Neuron (in vitro differentiated cells): ENCODE data around the gene STX5.
A peak's percentile ranks its signal among the peaks of the same experiment; 100 is the strongest.

ENCODE experiments used
- H2AFZ ChIP-seq: one replicate; pipeline ENCODE4 v1.6.1; 2013; ENCODE audit warnings: low read depth, mild to moderate bottlenecking, inconsistent platforms, low read length, moderate library complexity
- H3K27me3 ChIP-seq: one replicate; pipeline ENCODE4 v1.6.1; 2013; ENCODE audit warnings: low read length; ENCODE audit not compliant: insufficient read depth
- H3K36me3 ChIP-seq: one replicate; pipeline ENCODE4 v1.6.1; 2013; ENCODE audit warnings: low read length; ENCODE audit not compliant: insufficient read depth
- H3K4me1 ChIP-seq: one replicate; pipeline ENCODE4 v1.6.1; 2013; ENCODE audit warnings: low read length; ENCODE audit not compliant: insufficient read depth
- H3K4me3 ChIP-seq: 2 replicates; pipeline ENCODE4 v1.5.1; 2013; ENCODE audit warnings: mild to moderate bottlenecking, low read length, moderate library complexity
- H3K9me3 ChIP-seq: one replicate; pipeline ENCODE4 v1.6.1; 2013; ENCODE audit warnings: low read length

STX5 gene

DNA sequence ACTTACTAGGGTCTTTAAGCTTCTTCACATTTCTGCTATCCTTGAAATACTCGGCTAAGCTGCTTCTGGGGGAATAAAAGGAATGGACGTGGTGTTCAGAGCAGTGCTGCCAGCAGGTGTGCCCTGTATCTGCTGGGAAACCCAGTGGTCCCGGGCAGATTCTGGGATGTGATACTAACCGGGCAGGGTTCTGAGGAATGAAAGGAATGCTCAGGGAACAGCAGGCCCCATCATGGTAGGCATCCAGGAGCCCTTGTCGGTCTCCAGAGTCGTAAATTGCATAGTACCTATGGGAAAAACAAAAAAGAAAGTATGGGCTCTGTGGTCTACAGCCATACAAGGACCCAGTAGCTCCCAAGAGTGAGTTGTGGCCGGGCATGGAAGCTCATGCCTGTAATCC, 35.6 kb downstream of the STX5 start:
- H3K4me1 ChIP-seq, result peaks cover 11% of the 10 kb centered on the region
- no peaks in the 10 kb centered on the region for H3K27me3 ChIP-seq
- no peak overlapping the region for H3K4me3 ChIP-seq
- no peak overlapping the region for H2AFZ ChIP-seq
- H3K36me3 ChIP-seq, result peaks cover 83% of the 10 kb centered on the region
- H3K9me3 ChIP-seq, result no peaks in the 10 kb centered on the region

DNA sequence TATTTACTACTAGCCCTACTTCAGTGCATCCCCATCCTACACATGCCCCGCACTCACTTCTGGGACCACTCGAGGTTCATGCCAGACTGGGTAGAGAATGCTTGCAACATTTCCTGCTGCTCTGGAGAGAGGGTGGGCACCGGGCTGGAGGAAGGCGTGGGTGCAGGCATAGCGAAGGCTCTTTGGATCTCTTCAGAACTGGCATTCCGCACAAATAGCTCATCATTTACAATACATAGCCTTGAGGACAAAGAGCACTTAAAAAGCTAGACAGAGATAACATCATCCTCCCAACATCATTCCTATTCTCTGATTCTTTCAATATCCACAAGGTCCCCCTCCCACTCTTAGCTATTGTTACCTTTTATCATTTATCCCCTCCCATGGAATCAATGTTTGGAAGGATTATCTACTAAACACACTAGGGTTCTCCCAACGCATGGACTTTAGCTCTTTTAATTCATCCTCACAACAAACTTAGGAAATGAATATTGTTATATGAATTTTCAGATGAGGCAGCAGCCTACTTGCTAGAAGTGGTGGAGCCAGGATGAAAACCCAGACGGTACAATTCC, 37.6 kb downstream of the STX5 start:
- Histone ChIP-seq H3K9me3 (no peaks in the 10 kb centered on the region), H3K36me3 (peaks cover 81% of the 10 kb centered on the region), H3K4me1 (peaks cover 21% of the 10 kb centered on the region), H3K27me3 (no peaks in the 10 kb centered on the region), H3K4me3 (no peak overlapping the region), H2AFZ (no peak overlapping the region)

GRCh38 chr11:62792202-62792575, 39.7 kb downstream of the STX5 start:
- Histone ChIP-seq H3K4me3 (peak overlapping the region; percentile 67), H3K36me3 (peaks cover 68% of the 10 kb centered on the region)

DNA sequence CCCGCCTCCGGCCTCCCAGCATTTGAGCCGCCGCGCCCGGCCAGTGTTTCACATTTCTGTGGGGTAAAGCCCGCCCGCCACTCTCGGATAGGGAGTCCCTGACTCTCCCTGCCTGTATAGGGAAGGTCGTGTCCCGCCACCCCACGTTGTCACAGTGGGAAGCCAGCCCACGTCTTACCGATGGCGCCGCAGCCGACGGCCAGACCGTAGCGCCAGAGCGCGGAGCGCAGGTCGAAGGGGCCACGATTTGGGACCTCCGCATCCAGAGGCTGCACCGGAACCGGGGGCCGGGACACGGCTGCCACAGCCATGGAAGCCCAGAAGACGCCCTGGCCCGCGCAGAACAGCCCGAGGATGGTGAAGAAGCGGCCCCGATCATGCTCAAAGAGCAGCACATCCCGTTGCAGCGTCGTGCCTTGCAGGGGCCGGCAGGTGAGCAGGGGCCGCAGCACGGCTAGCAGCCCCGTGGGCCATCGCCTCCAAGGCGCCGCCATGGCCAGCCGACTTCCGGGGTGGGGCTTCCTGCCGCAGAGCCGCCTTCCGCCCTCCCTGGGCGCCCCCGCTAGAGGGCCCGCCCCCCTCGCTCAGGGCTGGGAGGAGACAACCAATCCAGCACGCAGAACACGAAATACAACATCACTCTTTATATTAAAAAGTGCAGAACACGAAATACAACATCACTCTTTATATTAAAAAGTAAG, 40.2 kb downstream of the STX5 start, which contains the start of gene TMEM223:
TMEM223 (minus strand) TSS at position 506 of the 701 bp plus-strand sequence; CDS start at position 494, 12 bp downstream.
- Histone ChIP-seq H3K27me3 (no peaks in the 10 kb centered on the region), H2AFZ (no peak within 1 kb of the TSS), H3K9me3 (no peaks in the 10 kb centered on the region), H3K4me3 (peak within 1 kb of the TSS; percentile 67), H3K4me1 (peaks cover 21% of the 10 kb centered on the region), H3K36me3 (peaks cover 62% of the 10 kb centered on the region)

More at GRCh38 chr11:62792202-62792575, 39.7 kb downstream of the STX5 start:
- Histone ChIP-seq H2AFZ (no peak overlapping the region), H3K27me3 (no peaks in the 10 kb centered on the region), H3K4me1 (peaks cover 21% of the 10 kb centered on the region), H3K9me3 (no peaks in the 10 kb centered on the region)

GRCh38 chr11:62789576-62789975, 42.3 kb downstream of the STX5 start:
- Histone ChIP-seq H3K36me3 (peaks cover 50% of the 10 kb centered on the region), H3K4me1 (peaks cover 25% of the 10 kb centered on the region), H2AFZ (no peak overlapping the region), H3K27me3 (no peaks in the 10 kb centered on the region), H3K9me3 (no peaks in the 10 kb centered on the region), H3K4me3 (no peak overlapping the region)

- peaks cover 25% of the 10 kb centered on the region for H3K4me1 ChIP-seq
- no peak overlapping the region for H2AFZ ChIP-seq
- H3K36me3 ChIP-seq, result peaks cover 44% of the 10 kb centered on the region
- H3K9me3 ChIP-seq, result no peaks in the 10 kb centered on the region
- no peak overlapping the region for H3K4me3 ChIP-seq
- H3K27me3 ChIP-seq, result no peaks in the 10 kb centered on the region
These were observed 42.9 kb downstream of the STX5 start for GRCh38 chr11:62788991-62789390.

DNA sequence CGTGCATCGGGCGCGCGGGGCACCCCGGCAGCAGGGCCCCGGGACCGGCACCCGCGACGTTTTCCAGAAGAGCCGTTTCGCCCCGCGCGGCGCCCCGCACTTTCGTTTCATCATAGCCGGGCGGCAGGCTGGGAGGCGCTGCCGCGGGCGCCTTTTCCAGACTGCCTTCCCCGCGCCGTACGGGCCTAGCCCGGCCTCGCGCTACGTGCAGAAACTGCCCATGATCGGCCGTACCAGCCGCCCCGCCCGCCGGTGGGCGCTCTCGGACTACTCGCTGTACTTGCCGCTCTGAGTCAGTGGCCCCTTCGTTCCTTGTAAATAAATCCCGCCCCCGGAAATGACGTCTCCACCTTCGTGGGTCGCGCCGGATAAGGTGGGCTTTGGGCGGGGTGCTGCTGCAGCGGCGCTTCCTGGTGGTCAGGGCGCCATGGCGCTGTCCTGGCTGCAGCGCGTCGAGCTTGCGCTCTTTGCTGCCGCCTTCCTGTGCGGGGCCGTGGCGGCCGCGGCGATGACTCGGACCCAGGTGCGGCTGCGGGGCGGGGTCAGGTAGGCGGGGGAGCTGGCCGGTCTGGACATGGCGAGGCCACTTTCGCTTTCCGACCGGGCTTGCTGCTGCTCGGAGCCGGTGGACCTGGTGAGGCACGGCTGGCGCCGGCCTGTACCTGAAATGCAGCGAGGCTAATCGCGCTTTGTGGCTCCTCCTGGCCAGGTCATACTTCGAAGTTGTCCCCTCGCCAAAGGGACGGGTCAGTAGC, 44.7 kb downstream of the STX5 start, which contains the start of gene TMEM179B:
TMEM179B (plus strand) TSS at position 398 of the 755 bp plus-strand sequence; CDS start at position 428, 30 bp downstream.
- Histone ChIP-seq H2AFZ (no peak within 1 kb of the TSS), H3K9me3 (no peaks in the 10 kb centered on the region), H3K4me3 (peak within 1 kb of the TSS; percentile 95), H3K36me3 (peaks cover 45% of the 10 kb centered on the region), H3K27me3 (no peaks in the 10 kb centered on the region), H3K4me1 (peaks cover 20% of the 10 kb centered on the region)

DNA sequence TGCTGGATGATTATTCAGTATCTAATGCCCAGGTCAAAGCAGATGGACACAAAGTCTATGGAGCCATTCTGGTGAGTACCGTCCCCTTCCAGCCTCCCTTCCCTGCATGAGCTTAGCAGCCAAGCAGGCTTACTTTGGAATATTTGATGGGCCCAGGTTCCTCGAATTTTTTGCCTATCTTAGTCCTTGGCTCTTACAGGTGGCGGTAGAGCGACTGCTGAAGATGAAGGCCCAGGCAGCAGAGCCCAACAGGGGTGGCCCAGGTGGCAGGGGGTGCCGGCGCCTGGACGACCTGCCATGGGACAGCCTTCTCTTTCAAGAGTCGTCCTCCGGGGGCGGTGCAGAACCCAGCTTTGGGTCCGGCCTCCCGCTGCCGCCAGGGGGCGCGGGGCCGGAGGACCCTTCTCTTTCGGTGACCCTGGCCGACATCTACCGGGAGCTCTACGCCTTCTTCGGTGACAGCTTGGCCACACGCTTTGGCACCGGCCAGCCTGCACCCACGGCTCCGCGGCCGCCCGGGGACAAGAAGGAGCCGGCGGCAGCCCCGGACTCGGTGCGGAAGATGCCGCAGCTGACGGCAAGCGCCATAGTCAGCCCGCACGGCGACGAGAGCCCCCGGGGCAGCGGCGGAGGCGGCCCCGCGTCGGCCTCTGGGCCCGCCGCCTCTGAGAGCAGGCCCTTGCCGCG, 45.4 kb downstream of the STX5 start:
- no peaks in the 10 kb centered on the region for H3K9me3 ChIP-seq
- peaks cover 48% of the 10 kb centered on the region for H3K36me3 ChIP-seq

DNA sequence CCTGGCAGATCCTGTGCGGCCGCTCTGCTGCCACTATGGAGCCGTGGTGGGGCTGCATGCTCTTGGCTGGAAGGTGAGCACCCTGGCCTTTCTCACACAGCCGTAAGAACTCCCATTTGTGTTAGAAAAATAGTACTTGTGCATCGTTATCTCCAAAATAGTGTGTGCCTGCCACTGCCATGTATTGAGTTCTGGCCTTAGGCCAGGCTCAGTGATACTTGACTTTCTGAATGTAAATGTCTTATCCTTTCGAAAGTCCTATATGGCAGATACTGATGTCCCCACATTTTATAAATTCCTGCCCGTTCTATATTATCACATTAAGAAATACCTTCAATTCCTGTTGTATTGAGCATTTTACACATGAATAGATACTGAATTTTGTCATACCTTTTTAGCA, 49.1 kb downstream of the STX5 start:
- Histone ChIP-seq H3K27me3 (no peaks in the 10 kb centered on the region), H3K4me3 (no peak overlapping the region), H3K36me3 (peaks cover 37% of the 10 kb centered on the region), H3K4me1 (peaks cover 4% of the 10 kb centered on the region), H3K9me3 (no peaks in the 10 kb centered on the region), H2AFZ (no peak overlapping the region)

More for the DNA sequence above, 45.4 kb downstream of the STX5 start:
- no peak overlapping the region for H2AFZ ChIP-seq
- H3K27me3 ChIP-seq, result no peaks in the 10 kb centered on the region
- H3K4me1 ChIP-seq, result peaks cover 16% of the 10 kb centered on the region
- H3K4me3 ChIP-seq, result peak overlapping the region; percentile 95

DNA sequence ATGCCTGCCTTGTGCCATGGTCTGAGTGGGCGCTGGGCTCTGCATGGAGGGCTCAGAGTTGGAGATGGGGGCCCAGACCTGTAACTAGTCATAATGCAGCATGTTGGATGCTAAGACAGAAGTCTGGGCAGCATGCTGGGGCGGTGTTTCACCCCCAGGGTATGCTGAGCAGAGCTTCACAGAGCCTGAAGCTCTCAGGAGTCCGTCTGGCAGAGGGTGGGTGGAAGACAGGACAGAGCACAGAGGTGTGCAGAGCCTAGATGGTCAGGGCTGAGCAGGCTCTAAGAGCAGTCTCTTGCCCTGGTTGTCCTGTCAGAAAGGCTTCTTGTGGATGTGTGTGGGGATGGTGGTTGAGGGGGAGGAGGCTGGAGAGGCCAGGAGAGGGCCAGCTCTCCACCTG, 53.4 kb downstream of the STX5 start:
- Histone ChIP-seq H3K36me3 (peaks cover 57% of the 10 kb centered on the region), H3K4me1 (no peaks in the 10 kb centered on the region), H3K4me3 (no peak overlapping the region), H2AFZ (no peak overlapping the region), H3K27me3 (no peaks in the 10 kb centered on the region), H3K9me3 (no peaks in the 10 kb centered on the region)

GRCh38 chr11:62777389-62777788, 54.5 kb downstream of the STX5 start:
- Histone ChIP-seq H3K4me1 (no peaks in the 10 kb centered on the region), H2AFZ (no peak overlapping the region), H3K27me3 (no peaks in the 10 kb centered on the region), H3K4me3 (no peak overlapping the region), H3K36me3 (peaks cover 51% of the 10 kb centered on the region), H3K9me3 (no peaks in the 10 kb centered on the region)

GRCh38 chr11:62775646-62776045, 56.2 kb downstream of the STX5 start:
- Histone ChIP-seq H3K36me3 (peaks cover 42% of the 10 kb centered on the region), H3K9me3 (no peaks in the 10 kb centered on the region), H3K27me3 (no peaks in the 10 kb centered on the region), H3K4me1 (peaks cover 6% of the 10 kb centered on the region), H3K4me3 (no peak overlapping the region), H2AFZ (no peak overlapping the region)

GRCh38 chr11:62774407-62774806, 57.4 kb downstream of the STX5 start:
- no peaks in the 10 kb centered on the region for H3K27me3 ChIP-seq
- peaks cover 41% of the 10 kb centered on the region for H3K36me3 ChIP-seq
- H2AFZ ChIP-seq, result no peak overlapping the region
- peaks cover 18% of the 10 kb centered on the region for H3K4me1 ChIP-seq
- no peak overlapping the region for H3K4me3 ChIP-seq
- no peaks in the 10 kb centered on the region for H3K9me3 ChIP-seq
